K562 (cell line): ENCODE measurements around the gene MPIG6B. TPM values are rescaled to one million over a fixed set of nuclear protein-coding genes. Genes with fewer than 3 reads are reported as not detected.

Source experiments
- CCNT2 ChIP-seq: IDR thresholded peaks from 2 replicates; pipeline ENCODE4 v1.6.1; 2011; ENCODE audit warnings: borderline replicate concordance, low read depth, mild to moderate bottlenecking, moderate library complexity, mixed read lengths, low read length; ENCODE audit not compliant: insufficient read length; ENCODE audit errors: extremely low read depth
- KDM1A ChIP-seq, 2 experiments: fragments of 450-650 bp; IDR thresholded peaks; 2 replicates each; pipeline ENCODE4 v1.6.1; 2016; ENCODE audit warnings: mild to moderate bottlenecking in 2 of 2
- KHSRP ChIP-seq: fragments of 450-650 bp; IDR thresholded peaks from 2 replicates; pipeline ENCODE4 v1.6.1; 2017
- KLF1 ChIP-seq: fragments of 450-650 bp; IDR thresholded peaks from 2 replicates; pipeline ENCODE4 v1.6.1; 2016; ENCODE audit warnings: missing genetic modification characterization, missing compliant biosample characterization
- NCOA1 ChIP-seq: fragments of 450-650 bp; IDR thresholded peaks from 2 replicates; pipeline ENCODE4 v1.6.1; 2016; ENCODE audit warnings: low read depth
- NONO ChIP-seq, 2 experiments: fragments of 200-400 bp in 1 of 2; fragments of 450-650 bp in 1 of 2; formaldehyde crosslinking in 1 of 2; IDR thresholded peaks; 2 replicates each; pipeline ENCODE4 v1.6.1; 2017; ENCODE audit warnings: low read depth in 2 of 2, mild to moderate bottlenecking in 2 of 2, moderate library complexity in 2 of 2, low read length in 1 of 2
- RB1 ChIP-seq: fragments of 450-650 bp; IDR thresholded peaks from 2 replicates; pipeline ENCODE4 v1.6.1; 2017; ENCODE audit warnings: low read depth, mild to moderate bottlenecking
- RBFOX2 ChIP-seq: fragments of 200-400 bp; formaldehyde crosslinking; IDR thresholded peaks from 2 replicates; pipeline ENCODE4 v1.6.1; 2017; ENCODE audit warnings: low read depth, mild to moderate bottlenecking, low read length, moderate library complexity
- TBP ChIP-seq: optimal IDR thresholded peaks from 2 replicates; pipeline ENCODE3; 2011; ENCODE audit warnings: low read depth, low read length, improper control_type of control experiment
- ZFP1 ChIP-seq: fragments of 450-650 bp; formaldehyde crosslinking; IDR thresholded peaks from 2 replicates; pipeline ENCODE4 v1.4.0; 2020; ENCODE audit warnings: mild to moderate bottlenecking, mixed read lengths
- ZNF436 ChIP-seq: fragments of 250-450, 450-650 bp; sonication (Bioruptor Pico); formaldehyde crosslinking; IDR thresholded peaks from 2 replicates; pipeline ENCODE4 v1.7.0; 2020; ENCODE audit warnings: mild to moderate bottlenecking
- ZNF512 ChIP-seq: IDR thresholded peaks from 2 replicates; pipeline ENCODE4 v1.6.1; 2016; ENCODE audit warnings: missing genetic modification characterization, missing compliant biosample characterization
- microRNA-seq: library from miRNA; unstranded; fragments of <30 nt; microRNA quantifications from one replicate; pipeline ENCODE4, GENCODE V29; 2018; ENCODE audit warnings: borderline microRNAs expressed
- polyA plus RNA-seq, 8 experiments: library from polyadenylated mRNA; depleted of rRNA in 4 of 8; stranded (reverse) in 5 of 8; unstranded in 3 of 8; fragments of >200 nt; fragmentation: Nextera tagmentation in 2 of 8; fragmentation: Illumina TruSeq in 1 of 8; extraction: Ambion mirVana in 2 of 8; extraction: Trizol in 1 of 8; gene quantifications; 2 replicates each; pipeline versions ENCODE4 v1.2.1 to v1.2.3, GENCODE V29; 2011 to 2014; ENCODE audit warnings: inconsistent platforms in 1 of 8, missing spikeins in 1 of 8
- small RNA-seq: library from RNA; depleted of rRNA; stranded (forward); fragments of <200 nt; gene quantifications from one replicate; pipeline ENCODE3, GENCODE V24; 2014
- total RNA-seq, 7 experiments: library from RNA; depleted of rRNA in 6 of 7; stranded (reverse); fragments of >200 nt in 6 of 7; fragmentation: Illumina TruSeq in 2 of 7; extraction: Trizol in 2 of 7; gene quantifications; 2 replicates each; pipeline versions ENCODE4 v1.2.1 to v1.2.3, GENCODE V29; 2011 to 2021; ENCODE audit warnings: low replicate concordance in 1 of 7
- TF ChIP-seq, protein P1 (sequence below): sonication (generic); formaldehyde crosslinking; IDR thresholded peaks from 2 replicates; pipeline ENCODE4 v1.8.0; 2023; ENCODE audit warnings: mild to moderate bottlenecking, missing genetic modification reagents
- TF ChIP-seq, protein P2 (sequence below): fragments of 250-450 bp; sonication (Bioruptor Pico); IDR thresholded peaks from 2 replicates; pipeline ENCODE4 v1.5.0; 2021

The MPIG6B gene
- total and polyA plus RNA-seq, 9 of the 15 experiments (the other 6 are each of a cell fraction or from before 2014, with no cell fraction given): 0.11 to 1.2 (median 0.28) TPM; not detected in 1

GRCh38 chr6:31775633-31776484 lies 52.7 kb downstream of the MPIG6B start (continued):
- TF ChIP-seq RBFOX2: 0 out of 2 replicates have a peak, but pooled peaks have one; percentile 29
- no peak for TF ChIP-seq CCNT2
- no peak for TF ChIP-seq NCOA1
- no peak for TF ChIP-seq ZNF436
- no peak for TF ChIP-seq TBP
- TF ChIP-seq RB1: no peak
- TF ChIP-seq, protein P1, sequence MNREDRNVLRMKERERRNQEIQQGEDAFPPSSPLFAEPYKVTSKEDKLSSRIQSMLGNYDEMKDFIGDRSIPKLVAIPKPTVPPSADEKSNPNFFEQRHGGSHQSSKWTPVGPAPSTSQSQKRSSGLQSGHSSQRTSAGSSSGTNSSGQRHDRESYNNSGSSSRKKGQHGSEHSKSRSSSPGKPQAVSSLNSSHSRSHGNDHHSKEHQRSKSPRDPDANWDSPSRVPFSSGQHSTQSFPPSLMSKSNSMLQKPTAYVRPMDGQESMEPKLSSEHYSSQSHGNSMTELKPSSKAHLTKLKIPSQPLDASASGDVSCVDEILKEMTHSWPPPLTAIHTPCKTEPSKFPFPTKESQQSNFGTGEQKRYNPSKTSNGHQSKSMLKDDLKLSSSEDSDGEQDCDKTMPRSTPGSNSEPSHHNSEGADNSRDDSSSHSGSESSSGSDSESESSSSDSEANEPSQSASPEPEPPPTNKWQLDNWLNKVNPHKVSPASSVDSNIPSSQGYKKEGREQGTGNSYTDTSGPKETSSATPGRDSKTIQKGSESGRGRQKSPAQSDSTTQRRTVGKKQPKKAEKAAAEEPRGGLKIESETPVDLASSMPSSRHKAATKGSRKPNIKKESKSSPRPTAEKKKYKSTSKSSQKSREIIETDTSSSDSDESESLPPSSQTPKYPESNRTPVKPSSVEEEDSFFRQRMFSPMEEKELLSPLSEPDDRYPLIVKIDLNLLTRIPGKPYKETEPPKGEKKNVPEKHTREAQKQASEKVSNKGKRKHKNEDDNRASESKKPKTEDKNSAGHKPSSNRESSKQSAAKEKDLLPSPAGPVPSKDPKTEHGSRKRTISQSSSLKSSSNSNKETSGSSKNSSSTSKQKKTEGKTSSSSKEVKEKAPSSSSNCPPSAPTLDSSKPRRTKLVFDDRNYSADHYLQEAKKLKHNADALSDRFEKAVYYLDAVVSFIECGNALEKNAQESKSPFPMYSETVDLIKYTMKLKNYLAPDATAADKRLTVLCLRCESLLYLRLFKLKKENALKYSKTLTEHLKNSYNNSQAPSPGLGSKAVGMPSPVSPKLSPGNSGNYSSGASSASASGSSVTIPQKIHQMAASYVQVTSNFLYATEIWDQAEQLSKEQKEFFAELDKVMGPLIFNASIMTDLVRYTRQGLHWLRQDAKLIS: no peak
- TF ChIP-seq ZFP1: no peak
- TF ChIP-seq, protein P2, sequence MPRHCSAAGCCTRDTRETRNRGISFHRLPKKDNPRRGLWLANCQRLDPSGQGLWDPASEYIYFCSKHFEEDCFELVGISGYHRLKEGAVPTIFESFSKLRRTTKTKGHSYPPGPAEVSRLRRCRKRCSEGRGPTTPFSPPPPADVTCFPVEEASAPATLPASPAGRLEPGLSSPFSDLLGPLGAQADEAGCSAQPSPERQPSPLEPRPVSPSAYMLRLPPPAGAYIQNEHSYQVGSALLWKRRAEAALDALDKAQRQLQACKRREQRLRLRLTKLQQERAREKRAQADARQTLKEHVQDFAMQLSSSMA (CRISPR knock-in tag): no peak
- no peak for TF ChIP-seq NONO (IDR thresholded peaks at IDR 0.05; ENCODE audit: low read depth in 2 of 2, low read length in 1 of 2)
- no peak for TF ChIP-seq ZNF512 (tag)
- TF ChIP-seq KHSRP: no peak
- no peak for TF ChIP-seq KLF1 (tag)
- TF ChIP-seq KDM1A (IDR thresholded peaks at IDR 0.05): no peak

Small RNAs within 50 kb of the gene (microRNA-seq; reads per million reads assigned to microRNA genes)
- 1.3 reads per million, percentile 14 among the genes with 10 or more reads in this experiment for gene MIR4646

Small RNAs within 50 kb of the gene (small RNA-seq; reads per million reads assigned to genes)
- gene LY6G6D (not detected), gene MIR4646 (not detected), gene MSH5-SAPCD1 (not detected), gene RNU6-850P (not detected), gene SAPCD1 (not detected)

Other genes starting within 250 kb of the MPIG6B start
Only the 7 nearest of the 42 such genes appear.
- gene ABHD16A, start 20.0 kb upstream of the MPIG6B start, total RNA-seq (2014; rRNA removed): 104 and 131 TPM in 2 replicates
- 61.6 and 75.6 TPM in 2 replicates for gene ABHD16A, start 20.0 kb upstream of the MPIG6B start, total RNA-seq (2014; rRNA removed; fragmentation: Illumina TruSeq; extraction: Trizol)
- gene ABHD16A, start 20.0 kb upstream of the MPIG6B start, total RNA-seq (2015; rRNA removed; fragmentation: Illumina TruSeq; extraction: Trizol): 81.6 and 82.8 TPM in 2 replicates
- gene ABHD16A, start 20.0 kb upstream of the MPIG6B start, total RNA-seq (2021): 104 and 106 TPM in 2 replicates
- gene ABHD16A, start 20.0 kb upstream of the MPIG6B start, polyA plus RNA-seq (2011; rRNA removed): 113 and 137 TPM in 2 replicates
- 70.0 and 79.3 TPM in 2 replicates for gene ABHD16A, start 20.0 kb upstream of the MPIG6B start, polyA plus RNA-seq (2014; fragmentation: Illumina TruSeq; extraction: Trizol)
- 10 to 100 TPM; 25.8 to 49.7 TPM for gene ABHD16A, start 20.0 kb upstream of the MPIG6B start, polyA plus RNA-seq (2014; fragmentation: Nextera tagmentation; extraction: Ambion mirVana)
- gene ABHD16A, start 20.0 kb upstream of the MPIG6B start, polyA plus RNA-seq (2014; rRNA removed): 120 and 122 TPM in 2 replicates
- 0.50 TPM in 1 of 2 replicates, not detected in the other for gene LY6G6F, start 16.5 kb upstream of the MPIG6B start, total RNA-seq (2014; rRNA removed)
- gene LY6G6F, start 16.5 kb upstream of the MPIG6B start, total RNA-seq (2014; rRNA removed; fragmentation: Illumina TruSeq; extraction: Trizol): 0.35 TPM in 1 of 2 replicates, not detected in the other
- gene LY6G6F, start 16.5 kb upstream of the MPIG6B start, total RNA-seq (2015; rRNA removed; fragmentation: Illumina TruSeq; extraction: Trizol): 0.14 TPM in 1 of 2 replicates, not detected in the other
- gene LY6G6F, start 16.5 kb upstream of the MPIG6B start, total RNA-seq (2021): 0.18 TPM in 1 of 2 replicates, not detected in the other
- 0.20 TPM in 1 of 2 replicates, not detected in the other for gene LY6G6F, start 16.5 kb upstream of the MPIG6B start, polyA plus RNA-seq (2011; rRNA removed)
- 0.33 and 0.39 TPM in 2 replicates for gene LY6G6F, start 16.5 kb upstream of the MPIG6B start, polyA plus RNA-seq (2014; fragmentation: Illumina TruSeq; extraction: Trizol)
- gene LY6G6F, start 16.5 kb upstream of the MPIG6B start, polyA plus RNA-seq (2014; fragmentation: Nextera tagmentation; extraction: Ambion mirVana): under 1 TPM; 0.28 to 0.49 TPM
- 1.1 TPM in 1 of 2 replicates, not detected in the other for gene LY6G6F, start 16.5 kb upstream of the MPIG6B start, polyA plus RNA-seq (2014; rRNA removed)
- gene LY6G6D, start 8.0 kb upstream of the MPIG6B start, total RNA-seq (2014; rRNA removed): not detected in 2 replicates
- not detected in 2 replicates for gene LY6G6D, start 8.0 kb upstream of the MPIG6B start, total RNA-seq (2014; rRNA removed; fragmentation: Illumina TruSeq; extraction: Trizol)
- not detected in 2 replicates for gene LY6G6D, start 8.0 kb upstream of the MPIG6B start, total RNA-seq (2015; rRNA removed; fragmentation: Illumina TruSeq; extraction: Trizol)
- not detected in 2 replicates for gene LY6G6D, start 8.0 kb upstream of the MPIG6B start, total RNA-seq (2021)
- 0.38 TPM in 1 of 2 replicates, not detected in the other for gene LY6G6D, start 8.0 kb upstream of the MPIG6B start, polyA plus RNA-seq (2011; rRNA removed)
- not detected in 2 replicates for gene LY6G6D, start 8.0 kb upstream of the MPIG6B start, polyA plus RNA-seq (2014; fragmentation: Illumina TruSeq; extraction: Trizol)
- gene LY6G6D, start 8.0 kb upstream of the MPIG6B start, polyA plus RNA-seq (2014; fragmentation: Nextera tagmentation; extraction: Ambion mirVana): under 1 TPM in 1 of 2 experiments, not detected in 1; 0.30 TPM
- gene LY6G6D, start 8.0 kb upstream of the MPIG6B start, polyA plus RNA-seq (2014; rRNA removed): not detected in 2 replicates
- gene LY6G6C, start 1.6 kb upstream of the MPIG6B start, total RNA-seq (2014; rRNA removed): not detected in 2 replicates
- gene LY6G6C, start 1.6 kb upstream of the MPIG6B start, total RNA-seq (2014; rRNA removed; fragmentation: Illumina TruSeq; extraction: Trizol): not detected in 2 replicates
- gene LY6G6C, start 1.6 kb upstream of the MPIG6B start, total RNA-seq (2015; rRNA removed; fragmentation: Illumina TruSeq; extraction: Trizol): not detected in 2 replicates
- gene LY6G6C, start 1.6 kb upstream of the MPIG6B start, total RNA-seq (2021): 0.20 TPM in 1 of 2 replicates, not detected in the other
- 0.20 and 0.35 TPM in 2 replicates for gene LY6G6C, start 1.6 kb upstream of the MPIG6B start, polyA plus RNA-seq (2011; rRNA removed)
- 0.33 TPM in 1 of 2 replicates, not detected in the other for gene LY6G6C, start 1.6 kb upstream of the MPIG6B start, polyA plus RNA-seq (2014; fragmentation: Illumina TruSeq; extraction: Trizol)
- under 1 TPM in 1 of 2 experiments, not detected in 1; 0.06 TPM for gene LY6G6C, start 1.6 kb upstream of the MPIG6B start, polyA plus RNA-seq (2014; fragmentation: Nextera tagmentation; extraction: Ambion mirVana)
- gene LY6G6C, start 1.6 kb upstream of the MPIG6B start, polyA plus RNA-seq (2014; rRNA removed): 0.09 TPM in 1 of 2 replicates, not detected in the other
- 45.4 and 59.1 TPM in 2 replicates for gene DDAH2, start 5.9 kb downstream of the MPIG6B start, total RNA-seq (2014; rRNA removed)
- gene DDAH2, start 5.9 kb downstream of the MPIG6B start, total RNA-seq (2014; rRNA removed; fragmentation: Illumina TruSeq; extraction: Trizol): 10.6 and 12.7 TPM in 2 replicates
- gene DDAH2, start 5.9 kb downstream of the MPIG6B start, total RNA-seq (2015; rRNA removed; fragmentation: Illumina TruSeq; extraction: Trizol): 32.3 and 34.6 TPM in 2 replicates
- 31.4 and 36.3 TPM in 2 replicates for gene DDAH2, start 5.9 kb downstream of the MPIG6B start, total RNA-seq (2021)
- gene DDAH2, start 5.9 kb downstream of the MPIG6B start, polyA plus RNA-seq (2011; rRNA removed): 21.4 and 30.4 TPM in 2 replicates
- 15.6 and 29.3 TPM in 2 replicates for gene DDAH2, start 5.9 kb downstream of the MPIG6B start, polyA plus RNA-seq (2014; fragmentation: Illumina TruSeq; extraction: Trizol)
- gene DDAH2, start 5.9 kb downstream of the MPIG6B start, polyA plus RNA-seq (2014; fragmentation: Nextera tagmentation; extraction: Ambion mirVana): 1 to 10 TPM; 1.8 to 3.4 TPM
- gene DDAH2, start 5.9 kb downstream of the MPIG6B start, polyA plus RNA-seq (2014; rRNA removed): 36.2 and 42.1 TPM in 2 replicates
- 1,815 and 2,459 TPM in 2 replicates for gene CLIC1, start 13.2 kb downstream of the MPIG6B start, total RNA-seq (2014; rRNA removed)
- gene CLIC1, start 13.2 kb downstream of the MPIG6B start, total RNA-seq (2014; rRNA removed; fragmentation: Illumina TruSeq; extraction: Trizol): 1,777 and 1,808 TPM in 2 replicates
- 1,968 and 1,998 TPM in 2 replicates for gene CLIC1, start 13.2 kb downstream of the MPIG6B start, total RNA-seq (2015; rRNA removed; fragmentation: Illumina TruSeq; extraction: Trizol)
- 1,487 and 1,494 TPM in 2 replicates for gene CLIC1, start 13.2 kb downstream of the MPIG6B start, total RNA-seq (2021)
- gene CLIC1, start 13.2 kb downstream of the MPIG6B start, polyA plus RNA-seq (2011; rRNA removed): 1,850 and 2,419 TPM in 2 replicates
- 2,238 and 2,336 TPM in 2 replicates for gene CLIC1, start 13.2 kb downstream of the MPIG6B start, polyA plus RNA-seq (2014; fragmentation: Illumina TruSeq; extraction: Trizol)
- gene CLIC1, start 13.2 kb downstream of the MPIG6B start, polyA plus RNA-seq (2014; fragmentation: Nextera tagmentation; extraction: Ambion mirVana): 1,000 to 10,000 TPM; 1,267 to 1,594 TPM
- 1,650 and 1,824 TPM in 2 replicates for gene CLIC1, start 13.2 kb downstream of the MPIG6B start, polyA plus RNA-seq (2014; rRNA removed)
- gene MSH5, start 16.6 kb downstream of the MPIG6B start, total RNA-seq (2014; rRNA removed): 21.1 and 34.7 TPM in 2 replicates
- 46.6 and 47.6 TPM in 2 replicates for gene MSH5, start 16.6 kb downstream of the MPIG6B start, total RNA-seq (2014; rRNA removed; fragmentation: Illumina TruSeq; extraction: Trizol)
- 34.3 and 37.9 TPM in 2 replicates for gene MSH5, start 16.6 kb downstream of the MPIG6B start, total RNA-seq (2015; rRNA removed; fragmentation: Illumina TruSeq; extraction: Trizol)
- 75.4 and 82.7 TPM in 2 replicates for gene MSH5, start 16.6 kb downstream of the MPIG6B start, total RNA-seq (2021)
- 104 and 202 TPM in 2 replicates for gene MSH5, start 16.6 kb downstream of the MPIG6B start, polyA plus RNA-seq (2011; rRNA removed)
- gene MSH5, start 16.6 kb downstream of the MPIG6B start, polyA plus RNA-seq (2014; fragmentation: Illumina TruSeq; extraction: Trizol): 52.5 and 52.8 TPM in 2 replicates
- 10 to 100 TPM; 12.5 to 14.0 TPM for gene MSH5, start 16.6 kb downstream of the MPIG6B start, polyA plus RNA-seq (2014; fragmentation: Nextera tagmentation; extraction: Ambion mirVana)
- 80.2 and 84.7 TPM in 2 replicates for gene MSH5, start 16.6 kb downstream of the MPIG6B start, polyA plus RNA-seq (2014; rRNA removed)